Measurements from ENCODE around the gene IFT74.

Gene IFT74

GRCh38 chr9:27041746-27042145, 85.5 kb downstream of the IFT74 start:
- no peak overlapping the region for H2AFZ ChIP-seq (ENCODE audit: low read depth, low read length)
- H3K36me3 ChIP-seq (replicated peaks; ENCODE audit: low read depth, low read length) = no peaks in the 10 kb centered on the region
- H3K27ac ChIP-seq (ENCODE audit: low read length) = no peak overlapping the region
- H3K9me3 ChIP-seq (ENCODE audit: insufficient read depth, low read length) = no peaks in the 10 kb centered on the region
- H3K27me3 ChIP-seq (ENCODE audit: low read depth, low read length) = no peaks in the 10 kb centered on the region
- no peak overlapping the region for H3K9ac ChIP-seq (ENCODE audit: low read length)
- no peaks in the 10 kb centered on the region for H3K79me2 ChIP-seq (ENCODE audit: low read length)
- H3K4me2 ChIP-seq (ENCODE audit: low read length) = no peak overlapping the region
- no peak overlapping the region for H3K4me3 ChIP-seq (ENCODE audit: low read length)
- H4K20me1 ChIP-seq (ENCODE audit: insufficient read depth, low read length) = no peaks in the 10 kb centered on the region
- no peaks in the 10 kb centered on the region for H3K4me1 ChIP-seq (ENCODE audit: low read length)
- TF ChIP-seq EZH2phosphoT487 (IDR thresholded peaks at IDR 0.05; ENCODE audit: low read depth) (no peak), CTCF (IDR thresholded peaks at IDR 0.05; ENCODE audit: low read depth, low read length) (no peak)

GRCh38 chr9:27042476-27042875, 86.3 kb downstream of the IFT74 start:
- H3K4me1 ChIP-seq (ENCODE audit: low read length) = peaks cover 4% of the 10 kb centered on the region
- H3K27ac ChIP-seq (ENCODE audit: low read length) = no peak overlapping the region
- no peak overlapping the region for H3K4me3 ChIP-seq (ENCODE audit: low read length)
- H4K20me1 ChIP-seq (ENCODE audit: insufficient read depth, low read length) = no peaks in the 10 kb centered on the region
- H3K27me3 ChIP-seq (ENCODE audit: low read depth, low read length) = no peaks in the 10 kb centered on the region
- no peak overlapping the region for H3K4me2 ChIP-seq (ENCODE audit: low read length)
- H3K9me3 ChIP-seq (ENCODE audit: insufficient read depth, low read length) = no peaks in the 10 kb centered on the region
- no peaks in the 10 kb centered on the region for H3K36me3 ChIP-seq (replicated peaks; ENCODE audit: low read depth, low read length)
- TF ChIP-seq EZH2phosphoT487 (IDR thresholded peaks at IDR 0.05; ENCODE audit: low read depth) (no peak), CTCF (IDR thresholded peaks at IDR 0.05; ENCODE audit: low read depth, low read length) (no peak)
- no peak overlapping the region for H2AFZ ChIP-seq (ENCODE audit: low read depth, low read length)
- H3K9ac ChIP-seq (ENCODE audit: low read length) = no peak overlapping the region
- H3K79me2 ChIP-seq (ENCODE audit: low read length) = no peaks in the 10 kb centered on the region

GRCh38 chr9:27043176-27043575, 87.0 kb downstream of the IFT74 start:
- TF ChIP-seq EZH2phosphoT487 (IDR thresholded peaks at IDR 0.05; ENCODE audit: low read depth) (no peak), CTCF (IDR thresholded peaks at IDR 0.05; ENCODE audit: low read depth, low read length) (no peak)
- no peak overlapping the region for H3K9ac ChIP-seq (ENCODE audit: low read length)
- no peaks in the 10 kb centered on the region for H3K27me3 ChIP-seq (ENCODE audit: low read depth, low read length)
- H4K20me1 ChIP-seq (ENCODE audit: insufficient read depth, low read length) = no peaks in the 10 kb centered on the region
- H3K27ac ChIP-seq (ENCODE audit: low read length) = no peak overlapping the region
- no peaks in the 10 kb centered on the region for H3K36me3 ChIP-seq (replicated peaks; ENCODE audit: low read depth, low read length)
- H3K4me3 ChIP-seq (ENCODE audit: low read length) = no peak overlapping the region
- H3K9me3 ChIP-seq (ENCODE audit: insufficient read depth, low read length) = no peaks in the 10 kb centered on the region
- H3K79me2 ChIP-seq (ENCODE audit: low read length) = no peaks in the 10 kb centered on the region
- peaks cover 4% of the 10 kb centered on the region for H3K4me1 ChIP-seq (ENCODE audit: low read length)
- H3K4me2 ChIP-seq (ENCODE audit: low read length) = no peak overlapping the region
- H2AFZ ChIP-seq (ENCODE audit: low read depth, low read length) = no peak overlapping the region

- H3K4me2 ChIP-seq (ENCODE audit: low read length) = no peak overlapping the region
- H3K36me3 ChIP-seq (replicated peaks; ENCODE audit: low read depth, low read length) = no peaks in the 10 kb centered on the region
- peaks cover 4% of the 10 kb centered on the region for H3K4me1 ChIP-seq (ENCODE audit: low read length)
- H3K9me3 ChIP-seq (ENCODE audit: insufficient read depth, low read length) = no peaks in the 10 kb centered on the region
- H3K27ac ChIP-seq (ENCODE audit: low read length) = no peak overlapping the region
- H2AFZ ChIP-seq (ENCODE audit: low read depth, low read length) = no peak overlapping the region
- H3K79me2 ChIP-seq (ENCODE audit: low read length) = no peaks in the 10 kb centered on the region
- H4K20me1 ChIP-seq (ENCODE audit: insufficient read depth, low read length) = no peaks in the 10 kb centered on the region
- no peak for TF ChIP-seq CTCF (IDR thresholded peaks at IDR 0.05; ENCODE audit: low read depth, low read length)
- TF ChIP-seq EZH2phosphoT487 (IDR thresholded peaks at IDR 0.05; ENCODE audit: low read depth) = no peak
- H3K27me3 ChIP-seq (ENCODE audit: low read depth, low read length) = no peaks in the 10 kb centered on the region
- H3K9ac ChIP-seq (ENCODE audit: low read length) = no peak overlapping the region
- no peak overlapping the region for H3K4me3 ChIP-seq (ENCODE audit: low read length)
Observed at GRCh38 chr9:27047136-27047535, 90.9 kb downstream of the IFT74 start.

Data from OCI-LY3 (cell line).